GM19468 (cell line): ENCODE results near the gene NUMB.

Experiments
- ATAC-seq: cut with Tn5 transposase; IDR thresholded peaks from one replicate; pipeline ENCODE4 v1.9.1; 2021; ENCODE audit warnings: mild to moderate bottlenecking, moderate library complexity, moderate number of reproducible peaks; ENCODE audit not compliant: unreplicated experiment; ENCODE audit errors: extremely low read depth

Gene NUMB

GRCh38 chr14:73466861-73467260 is 8.5 kb upstream of the NUMB start:
- no peak for ATAC-seq

DNA sequence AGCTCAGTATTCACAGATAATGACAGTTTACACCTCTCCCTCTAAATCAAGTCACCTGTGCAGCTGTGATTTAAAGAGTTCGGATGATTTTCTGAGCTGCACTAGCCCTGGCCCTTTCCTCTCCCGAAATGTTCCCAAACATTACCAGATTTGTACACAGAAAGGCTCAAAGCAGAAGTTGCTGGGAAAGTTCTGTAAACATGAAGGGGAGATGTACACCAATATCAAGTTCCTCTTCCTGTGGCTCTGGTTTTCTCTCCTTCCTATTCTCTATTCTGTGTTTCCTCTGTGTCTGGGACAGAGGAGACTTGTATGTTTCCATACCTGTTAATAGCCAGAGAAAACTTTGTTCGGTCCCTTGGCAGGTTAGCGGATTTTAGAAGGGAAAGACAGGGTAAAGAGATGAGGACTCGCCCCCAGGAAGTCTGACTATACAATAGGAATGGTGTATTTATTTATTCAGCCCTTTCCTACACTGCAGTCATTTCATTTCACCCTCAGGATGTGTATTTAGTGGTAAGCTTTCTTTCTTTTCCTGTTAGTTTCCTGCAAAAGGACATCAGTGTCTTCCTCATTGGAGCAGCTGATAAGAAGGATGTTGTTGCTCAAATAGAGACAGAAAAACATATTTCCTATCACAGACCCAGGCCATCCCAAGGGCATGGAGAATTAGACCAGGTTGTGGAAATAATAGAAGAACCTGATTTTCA is 7.6 kb upstream of the NUMB start:
- no peak for ATAC-seq

DNA sequence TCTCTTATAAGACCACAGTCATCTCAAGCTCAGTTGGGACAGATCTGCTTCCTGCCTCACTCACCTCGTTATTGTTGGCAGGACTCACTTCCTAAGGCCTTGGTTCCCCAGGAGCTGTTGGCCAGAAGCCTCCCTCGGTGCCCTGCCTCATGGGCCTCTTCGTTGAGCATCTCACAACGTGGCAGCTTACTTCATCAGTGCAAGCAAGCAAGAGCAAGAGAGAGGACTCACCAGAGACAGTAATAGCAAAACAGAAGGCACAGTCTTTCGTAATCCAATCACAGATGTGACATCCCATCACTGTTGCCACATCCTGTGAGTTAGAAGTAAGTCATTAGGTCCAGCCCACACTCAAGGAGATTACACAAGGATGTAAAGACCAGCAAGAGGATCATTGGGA is 5.1 kb upstream of the NUMB start:
- ATAC-seq = no peak

- no peak for ATAC-seq
Observed at GRCh38 chr14:73462815-73463214, 4.5 kb upstream of the NUMB start.

- no peak for ATAC-seq
Observed at GRCh38 chr14:73462048-73462715, 3.8 kb upstream of the NUMB start.

GRCh38 chr14:73461478-73462047 is 3.2 kb upstream of the NUMB start:
- no peak for ATAC-seq

- ATAC-seq = no peak
Observed at GRCh38 chr14:73460691-73461127, 2.4 kb upstream of the NUMB start.

- ATAC-seq = no peak
Observed at GRCh38 chr14:73459959-73460358, 1.6 kb upstream of the NUMB start.

DNA sequence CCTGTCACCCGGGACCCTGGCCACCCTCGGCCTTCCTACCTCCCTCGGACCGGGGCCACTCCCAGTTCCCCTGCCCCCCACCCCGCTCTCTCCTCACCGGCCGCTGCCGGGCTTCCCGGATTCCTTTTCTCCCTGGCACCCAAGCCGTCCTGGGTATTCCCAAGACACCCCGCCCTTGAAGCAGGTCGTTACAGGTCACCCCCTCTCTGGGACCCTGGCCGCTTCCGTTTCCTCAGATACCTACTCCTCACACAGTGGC is 493 bp downstream of the NUMB start:
- no peak for ATAC-seq

- ATAC-seq = no peak
Observed at GRCh38 chr14:73457041-73457923, 1.1 kb downstream of the NUMB start.

- ATAC-seq = no peak
Observed at GRCh38 chr14:73455294-73455693, 3.1 kb downstream of the NUMB start.

GRCh38 chr14:73452341-73453186 is 5.8 kb downstream of the NUMB start:
- ATAC-seq = no peak

DNA sequence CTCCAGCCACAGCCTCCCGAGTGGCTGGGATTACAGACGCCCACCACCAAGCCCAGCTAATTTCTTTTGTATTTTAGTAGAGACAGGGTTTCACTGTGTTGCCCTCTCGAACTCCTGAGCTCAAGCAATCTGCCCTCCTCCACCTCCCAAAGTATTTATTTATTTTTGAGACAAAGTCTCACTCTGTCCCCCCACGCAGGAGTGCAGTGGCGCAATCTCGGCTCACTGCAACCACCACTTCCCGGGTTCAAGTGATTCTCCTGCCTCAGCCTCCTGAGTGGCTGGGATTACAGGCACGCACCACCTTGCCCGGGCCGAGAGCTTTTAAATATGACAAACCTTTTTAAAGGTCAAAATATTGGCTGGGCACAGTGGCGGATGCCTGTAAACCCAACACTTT is 14.6 kb downstream of the NUMB start:
- ATAC-seq = no peak

GRCh38 chr14:73441286-73441685 is 17.1 kb downstream of the NUMB start:
- no peak for ATAC-seq

DNA sequence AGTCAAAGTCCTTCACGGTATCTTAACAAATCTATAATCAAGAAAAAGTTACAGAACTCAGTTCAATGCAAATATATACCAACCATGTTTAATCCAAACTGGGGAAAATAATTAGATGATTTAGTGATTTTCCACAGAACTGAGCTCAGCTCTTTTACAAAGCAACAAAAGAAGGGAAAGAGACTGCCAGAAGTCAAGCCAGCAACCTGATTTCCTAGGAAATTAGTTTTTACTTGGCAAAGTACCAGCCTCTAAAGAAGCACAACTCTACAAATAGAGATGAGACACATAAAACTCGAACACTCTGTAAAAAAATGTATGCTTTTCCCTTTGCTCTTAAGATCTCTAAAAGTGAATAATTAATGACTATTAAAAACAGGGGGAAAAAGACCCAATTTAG is 19.4 kb downstream of the NUMB start:
- ATAC-seq = no peak

DNA sequence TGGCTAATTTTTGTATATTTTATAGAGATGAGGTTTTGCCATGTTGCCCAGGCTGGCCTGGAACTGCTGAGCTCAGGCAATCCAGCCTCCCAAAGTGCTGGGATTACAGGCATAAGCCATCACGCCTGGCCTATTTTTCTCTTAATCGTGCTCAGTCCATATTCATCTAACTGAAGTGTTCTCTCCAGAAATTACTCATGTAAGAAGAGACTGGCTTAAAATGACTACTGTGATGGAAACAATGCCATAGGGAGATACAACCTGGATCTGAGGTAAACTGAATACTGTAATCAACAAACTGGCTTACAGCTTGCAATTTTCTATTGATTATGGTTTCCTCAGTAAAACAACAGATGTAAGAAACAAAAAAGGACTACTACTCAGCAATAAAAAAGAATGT is 21.1 kb downstream of the NUMB start:
- ATAC-seq = no peak

DNA sequence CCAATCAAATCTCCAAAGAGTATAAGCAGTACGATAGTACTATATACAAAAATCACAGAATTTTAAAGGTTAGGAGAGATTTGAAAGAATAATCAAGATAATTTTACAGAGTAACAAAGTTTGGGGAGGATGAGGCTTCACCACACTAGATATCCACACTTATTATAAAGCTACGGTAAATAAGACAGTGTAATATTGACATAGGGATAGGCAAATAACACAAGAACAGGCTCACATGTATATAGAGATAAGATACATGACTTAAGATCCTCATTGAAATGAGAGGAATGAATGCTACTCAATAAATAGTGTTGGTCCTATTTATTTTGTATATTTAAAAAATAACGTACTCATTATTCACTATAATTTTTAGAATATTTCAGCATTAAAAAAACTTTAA is 26.2 kb downstream of the NUMB start:
- no peak for ATAC-seq

DNA sequence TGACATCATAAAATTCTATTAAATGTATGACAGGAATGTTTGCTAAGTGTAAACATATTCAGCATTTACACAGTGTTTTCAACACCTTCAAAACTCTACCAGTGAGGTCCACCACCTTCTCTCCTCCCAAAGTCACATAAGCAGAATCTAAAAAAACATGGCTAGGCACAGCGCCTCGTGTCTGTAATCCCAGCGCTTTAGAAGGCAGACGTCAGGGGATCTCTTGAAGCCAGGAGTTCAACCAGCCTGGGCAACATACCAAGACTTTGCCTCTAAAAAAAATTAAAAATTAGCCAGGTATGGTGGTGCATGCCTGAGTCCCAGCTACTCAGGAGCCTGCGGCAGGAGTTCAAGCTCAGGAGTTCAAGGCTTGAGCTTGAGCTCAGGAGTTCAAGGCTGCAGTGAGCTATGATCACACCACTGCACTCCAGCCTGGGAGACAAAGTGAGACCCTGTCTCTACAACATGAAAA is 30.0 kb downstream of the NUMB start:
- ATAC-seq = no peak

DNA sequence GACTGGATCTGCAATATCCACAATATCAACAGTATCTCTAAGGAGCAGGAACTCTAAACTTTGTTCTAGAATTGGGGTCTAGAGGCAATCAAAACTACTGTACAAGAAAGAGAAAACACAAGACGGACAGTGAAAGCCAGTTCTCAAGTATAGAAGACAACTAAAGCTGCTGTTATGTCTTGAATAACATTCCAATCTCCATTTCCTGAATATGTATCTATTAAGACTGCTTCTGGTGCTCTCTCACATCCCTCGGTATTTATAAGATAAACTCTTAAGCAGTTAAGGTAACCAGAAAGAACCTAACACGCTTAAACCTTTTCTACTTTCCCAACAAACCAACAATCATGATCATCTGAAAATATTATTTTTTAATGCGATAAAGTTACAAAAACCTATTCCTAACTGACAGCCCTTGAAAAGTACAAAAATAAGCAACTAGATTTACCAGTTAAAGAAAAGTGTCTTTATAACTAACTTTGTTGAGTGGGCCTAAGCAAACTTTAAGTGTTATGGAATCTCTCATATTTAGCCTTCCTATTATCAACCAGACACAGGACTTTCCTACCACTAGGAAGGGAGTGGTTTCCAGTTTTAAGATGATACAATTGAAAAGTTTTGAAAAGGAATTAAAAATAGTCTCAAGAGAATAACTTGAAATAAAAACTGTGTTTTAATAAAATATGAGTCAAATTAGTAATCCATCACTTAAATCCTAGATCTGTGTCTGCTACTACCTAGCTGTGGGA is 30.7 kb downstream of the NUMB start:
- ATAC-seq = no peak
